Activated CD8-positive, alpha-beta memory T cell treated with anti-CD3 and anti-CD28 coated beads, Interleukin-2, amount 50 U/mL, for 24 hours (primary cell): ENCODE data around the gene ASCL1.

Experiments used
- DNase-seq: peaks from one replicate; pipeline ENCODE4 v3.0.0-alpha.2; 2020; ENCODE audit errors: extremely low read depth

Gene ASCL1

GRCh38 chr12:102951841-102952240 is 5.6 kb upstream of the ASCL1 start:
- no peak for DNase-seq

DNA sequence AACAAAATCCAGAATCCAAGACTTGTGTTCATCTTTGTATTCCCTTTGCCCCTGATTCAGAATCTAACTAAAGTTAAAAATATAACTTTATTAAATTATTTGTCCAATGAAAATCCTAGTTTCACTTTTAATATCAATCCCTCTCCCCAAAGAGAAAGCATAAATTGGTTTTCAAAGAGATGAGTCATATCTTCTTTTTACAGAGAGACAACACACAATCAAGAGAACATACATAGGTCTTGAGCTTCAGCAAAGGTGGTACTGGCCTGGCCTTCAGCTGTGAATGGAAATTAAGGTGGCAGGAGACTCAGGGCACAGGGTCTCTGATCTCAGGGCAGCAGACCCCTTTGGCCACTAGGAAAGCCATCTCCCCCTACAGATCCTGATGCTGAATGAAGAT is 4.3 kb upstream of the ASCL1 start:
- no peak for DNase-seq

- no peak for DNase-seq
These were observed 3.3 kb upstream of the ASCL1 start for GRCh38 chr12:102954134-102954533.

DNA sequence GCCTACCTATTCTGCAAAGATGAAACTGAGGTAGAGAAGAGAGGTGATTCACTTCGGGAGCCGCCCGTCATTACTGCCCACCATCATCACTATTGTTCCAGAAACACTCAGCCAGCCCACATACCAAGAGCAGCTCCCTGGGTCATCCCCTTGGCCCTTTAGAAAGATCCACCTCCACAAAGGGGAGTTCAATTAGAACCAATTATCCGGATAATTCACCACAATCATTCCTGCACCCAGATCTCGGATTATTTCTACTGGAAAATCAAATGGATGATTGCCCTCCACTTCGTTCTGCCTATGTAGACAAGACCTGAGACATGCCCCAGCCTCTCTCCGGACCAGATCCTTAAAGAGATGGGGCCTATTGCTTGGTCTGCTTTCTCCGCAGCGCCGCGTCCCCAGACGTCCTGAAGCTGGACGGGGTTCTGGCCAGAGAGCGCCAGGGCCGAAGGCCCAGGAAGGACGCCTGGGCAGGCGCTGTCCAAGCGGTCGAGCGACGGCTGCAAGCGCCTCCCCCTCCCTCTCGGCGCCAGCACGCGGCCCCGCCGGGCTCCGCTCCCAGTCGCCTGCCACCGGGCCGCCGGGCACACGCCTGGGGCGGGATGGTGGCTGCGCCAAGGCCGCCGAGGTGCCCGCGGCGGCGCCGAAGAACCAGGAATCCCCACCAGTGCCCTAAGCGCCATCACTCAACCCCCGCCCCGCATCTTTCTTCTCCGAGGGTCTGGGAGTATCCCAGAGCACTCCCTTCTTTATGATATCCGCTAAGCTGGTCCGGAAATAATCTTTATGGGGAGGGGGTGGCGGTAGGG is 1.3 kb upstream of the ASCL1 start:
- no peak for DNase-seq

DNA sequence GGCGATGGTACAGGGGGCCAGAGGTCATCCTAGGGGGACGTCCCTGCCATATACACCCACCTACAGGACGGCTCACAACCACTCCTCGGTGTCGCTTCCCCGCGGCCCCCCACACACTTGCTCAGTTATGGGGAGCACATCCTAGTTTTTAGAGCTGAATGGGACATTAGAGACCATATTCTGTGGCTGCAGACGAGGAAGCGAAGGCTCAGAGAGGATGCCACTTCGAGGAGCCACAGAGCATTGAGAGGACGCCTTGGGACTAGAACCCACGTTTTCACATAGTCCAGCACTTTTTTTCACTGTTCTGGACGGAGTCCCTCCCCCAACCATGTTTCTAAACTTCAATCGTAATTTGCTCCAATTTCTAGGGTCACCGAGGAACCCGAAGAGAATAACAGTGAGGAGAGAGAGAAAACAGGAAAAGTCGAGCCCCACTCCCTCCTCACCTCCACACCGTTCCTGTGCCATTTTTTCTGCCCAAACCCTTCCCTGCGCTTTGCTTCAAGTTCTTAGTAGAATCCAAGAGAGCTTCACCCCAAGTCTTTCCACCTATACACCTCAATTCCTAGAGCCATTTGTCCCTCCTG is 641 bp upstream of the ASCL1 start:
- DNase-seq = no peak

- no peak for DNase-seq
These were observed 777 bp downstream of the ASCL1 start for GRCh38 chr12:102958073-102958829.

GRCh38 chr12:102958830-102959176 is 1.3 kb downstream of the ASCL1 start:
- no peak for DNase-seq

DNA sequence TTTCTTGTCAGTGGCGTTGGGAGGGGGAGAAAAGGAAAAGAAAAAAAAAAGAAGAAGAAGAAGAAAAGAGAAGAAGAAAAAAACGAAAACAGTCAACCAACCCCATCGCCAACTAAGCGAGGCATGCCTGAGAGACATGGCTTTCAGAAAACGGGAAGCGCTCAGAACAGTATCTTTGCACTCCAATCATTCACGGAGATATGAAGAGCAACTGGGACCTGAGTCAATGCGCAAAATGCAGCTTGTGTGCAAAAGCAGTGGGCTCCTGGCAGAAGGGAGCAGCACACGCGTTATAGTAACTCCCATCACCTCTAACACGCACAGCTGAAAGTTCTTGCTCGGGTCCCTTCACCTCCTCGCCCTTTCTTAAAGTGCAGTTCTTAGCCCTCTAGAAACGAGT is 1.9 kb downstream of the ASCL1 start:
- DNase-seq = no peak

DNA sequence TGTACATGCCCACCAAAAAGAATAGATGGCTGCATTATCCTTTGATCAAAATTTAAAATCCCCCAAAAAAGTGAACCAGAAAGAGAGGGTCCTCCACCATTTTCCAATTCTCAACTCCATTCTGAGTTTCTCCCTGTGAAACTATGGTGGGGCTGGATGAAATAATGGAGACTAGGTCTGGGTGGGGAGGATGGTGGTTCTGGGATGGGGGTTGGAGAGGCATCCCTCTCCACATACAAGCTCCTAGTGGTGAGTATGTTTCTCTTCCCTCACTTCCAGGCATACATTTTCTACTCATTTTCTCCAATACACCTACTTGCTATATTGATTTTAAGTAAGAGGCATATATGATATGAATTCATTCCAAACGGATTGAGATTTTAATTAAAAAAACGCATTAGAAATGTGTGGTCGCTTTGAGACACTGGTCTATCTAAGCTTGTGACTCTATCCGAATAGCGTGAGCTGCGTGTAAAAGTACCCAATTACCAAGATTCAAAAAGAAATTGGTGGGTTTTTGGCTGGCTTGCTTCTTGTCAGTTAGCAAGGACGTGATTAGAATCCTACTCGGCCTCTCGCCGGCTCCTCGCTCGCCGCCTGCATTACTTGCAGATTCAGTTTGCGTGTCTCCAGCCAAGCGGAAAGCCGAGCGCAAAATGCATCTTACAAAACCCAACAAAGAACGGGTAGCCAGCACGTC is 3.4 kb downstream of the ASCL1 start:
- DNase-seq = no peak

DNA sequence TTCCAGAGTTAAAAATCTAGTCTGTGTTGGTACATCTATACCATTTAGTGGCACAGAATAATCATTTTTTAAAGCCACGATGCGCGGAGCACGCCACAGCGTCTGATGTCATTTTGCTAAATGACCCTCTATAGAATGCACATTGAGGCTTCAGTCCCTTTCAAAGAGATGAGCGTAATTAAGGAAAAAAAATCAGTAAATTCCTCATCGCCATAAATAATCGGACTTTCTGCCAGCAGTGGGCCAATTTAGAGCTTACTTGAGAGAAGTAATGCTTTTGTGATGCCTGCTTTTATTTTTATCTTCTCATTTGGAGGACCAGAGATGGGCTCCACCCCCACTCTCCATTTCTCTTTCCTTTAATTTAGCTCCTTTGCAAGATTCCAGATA is 4.0 kb downstream of the ASCL1 start:
- no peak for DNase-seq

DNA sequence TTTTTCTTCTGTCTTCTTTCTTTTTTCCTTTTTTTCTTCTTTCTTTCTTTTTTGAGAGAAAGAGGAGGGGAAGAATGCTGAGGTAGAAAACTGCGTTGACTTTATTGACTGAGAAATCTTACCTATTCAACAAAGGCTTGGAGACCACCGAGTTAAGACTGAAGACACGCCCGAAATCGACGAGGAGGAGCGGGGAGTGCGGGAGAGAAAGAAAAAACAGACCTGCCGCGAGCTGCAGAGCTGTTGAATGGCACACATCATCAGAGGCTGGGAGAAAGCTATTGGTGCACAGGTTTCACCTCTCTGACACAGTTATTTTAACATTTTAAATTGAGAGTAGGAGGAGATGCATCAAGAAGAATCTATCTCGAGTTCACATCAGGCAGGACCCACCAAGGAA is 5.1 kb downstream of the ASCL1 start:
- DNase-seq = no peak

GRCh38 chr12:102962986-102963385 is 5.5 kb downstream of the ASCL1 start:
- DNase-seq = no peak

DNA sequence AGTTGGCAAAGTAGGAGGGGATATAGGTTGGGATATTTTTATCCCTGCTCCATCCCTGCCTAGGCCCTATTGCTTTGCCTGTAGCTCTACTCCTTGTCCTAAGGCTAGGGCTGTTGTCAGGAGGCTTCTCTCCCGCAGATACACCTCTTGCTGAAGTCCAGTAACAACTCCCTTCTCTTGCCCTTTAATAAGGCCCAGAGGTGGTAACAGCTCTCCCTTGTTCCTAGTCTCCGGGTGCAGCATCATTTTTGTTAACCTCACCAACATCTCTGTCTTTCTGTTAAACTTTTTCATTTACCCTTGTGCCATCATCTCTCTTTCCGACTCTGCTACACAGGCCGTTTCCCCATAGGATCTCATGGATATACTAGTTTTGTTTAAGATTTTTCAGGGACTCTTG is 6.3 kb downstream of the ASCL1 start:
- DNase-seq = no peak

GRCh38 chr12:102964872-102965271 is 7.4 kb downstream of the ASCL1 start:
- no peak for DNase-seq

- DNase-seq = no peak
These were observed 8.0 kb downstream of the ASCL1 start for GRCh38 chr12:102965281-102966155.

GRCh38 chr12:102966200-102966863 is 8.9 kb downstream of the ASCL1 start:
- DNase-seq = no peak

DNA sequence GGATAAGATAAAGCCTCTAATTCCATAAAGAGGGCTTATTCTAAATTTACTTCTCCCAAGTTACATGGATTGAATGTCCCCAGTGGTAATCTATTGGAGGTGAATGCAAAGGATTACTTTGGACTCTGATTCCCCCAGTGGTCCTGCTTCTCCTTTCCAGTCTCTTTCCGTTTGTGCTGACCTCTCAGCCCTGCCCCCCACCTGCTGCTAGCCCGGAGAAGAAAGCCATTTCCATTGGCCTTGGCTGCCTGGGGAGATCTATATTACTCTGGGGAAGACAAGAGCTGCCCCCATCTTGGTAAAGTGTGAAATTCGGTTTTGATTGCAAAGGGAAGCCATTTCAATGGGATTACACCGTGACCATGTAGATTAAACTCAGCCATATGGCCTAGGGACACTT is 13.3 kb downstream of the ASCL1 start:
- DNase-seq = no peak

DNA sequence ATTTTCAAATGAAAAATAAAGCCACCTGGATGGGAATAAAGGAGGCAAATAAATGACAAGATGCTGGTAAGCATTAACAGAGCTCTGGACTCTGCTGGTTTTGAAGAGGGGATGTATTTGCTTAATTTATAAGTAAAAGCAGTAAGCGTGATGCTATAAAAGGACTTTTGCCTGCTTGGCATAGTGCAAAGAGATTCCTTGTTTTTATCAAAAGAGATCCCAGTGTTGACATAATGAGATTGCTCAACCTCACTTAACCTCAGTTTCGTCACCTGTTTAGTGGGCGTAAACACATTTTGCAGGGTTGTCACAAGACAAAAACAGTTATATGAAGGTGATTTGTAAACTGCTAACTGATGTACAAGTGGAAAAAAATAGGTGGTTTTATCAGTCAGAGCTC is 13.8 kb downstream of the ASCL1 start:
- DNase-seq = no peak

- DNase-seq = no peak
These were observed 16.1 kb downstream of the ASCL1 start for GRCh38 chr12:102973583-102973982.

- DNase-seq = no peak
These were observed 19.3 kb downstream of the ASCL1 start for GRCh38 chr12:102976609-102977280.
